IMR-90 (cell line): ENCODE measurements around the gene ABHD17B. TPM values are rescaled to one million over a fixed set of nuclear protein-coding genes. Genes with fewer than 3 reads are reported as not detected.

ENCODE experiments used
- ATAC-seq: fragments of 200-7000 bp; cut with Tn5 transposase; 2 replicates; pipeline ENCODE4 v1.9.1; 2020; ENCODE audit warnings: low read depth, mild to moderate bottlenecking, moderate library complexity
- BruUV-seq: library from RNA; stranded (reverse); fragments of 400-500 nt; replicated peaks from 2 replicates; lab custom pipeline; 2021; lab: Mats Ljungman, UMichigan
- CTCF ChIA-PET: fragments of 300-600 bp; formaldehyde crosslinking; extraction: SDS; loops from one replicate; lab custom pipeline; 2021; ENCODE audit warnings: antibody characterized with exemption; lab: Yijun Ruan, JAX
- POLR2A ChIA-PET: fragments of 300-600 bp; sonication (Branson Sonifier 250); formaldehyde crosslinking; loops from one replicate; lab custom pipeline; 2022; ENCODE audit warnings: antibody characterized with exemption; ENCODE audit not compliant: unreplicated experiment; lab: Charles Lee
- DNase-seq: peaks from one replicate; pipeline ENCODE4 v3.0.0; 2013
- H2AFZ ChIP-seq: replicated peaks from 2 replicates; pipeline ENCODE3; 2013; ENCODE audit warnings: low read length, mild to moderate bottlenecking; ENCODE audit not compliant: poor library complexity
- H2AK5ac ChIP-seq: 2 replicates; pipeline ENCODE4 v1.6.1; 2013; ENCODE audit warnings: low read depth, low read length, inconsistent platforms
- H2AK9ac ChIP-seq: replicated peaks from 2 replicates; pipeline ENCODE3; 2013; ENCODE audit warnings: mild to moderate bottlenecking, low read depth, low read length, moderate library complexity; ENCODE audit not compliant: poor library complexity
- H2BK120ac ChIP-seq: 2 replicates; pipeline ENCODE4 v1.6.1; 2013; ENCODE audit warnings: low read depth, low read length, inconsistent platforms
- H2BK15ac ChIP-seq: 3 replicates; pipeline ENCODE4 v1.6.1; 2013; ENCODE audit warnings: low read depth, low read length, inconsistent platforms
- H2BK20ac ChIP-seq: 2 replicates; pipeline ENCODE4 v1.6.1; 2013; ENCODE audit warnings: low read depth, mild to moderate bottlenecking, inconsistent platforms, low read length, moderate library complexity
- H2BK5ac ChIP-seq: 2 replicates; pipeline ENCODE4 v1.6.1; 2013; ENCODE audit warnings: mild to moderate bottlenecking, low read depth, low read length, inconsistent platforms; ENCODE audit not compliant: poor library complexity, severe bottlenecking
- H3K14ac ChIP-seq: replicated peaks from 2 replicates; pipeline ENCODE4 v1.6.1; 2013; ENCODE audit warnings: low read depth, low read length, inconsistent platforms
- H3K18ac ChIP-seq: 2 replicates; pipeline ENCODE4 v1.6.1; 2013; ENCODE audit warnings: low read depth, low read length, control low read depth
- H3K23ac ChIP-seq: 2 replicates; pipeline ENCODE4 v1.6.1; 2013; ENCODE audit warnings: low read depth, low read length, inconsistent platforms
- H3K27ac ChIP-seq: 2 replicates; pipeline ENCODE4 v1.5.1; 2013; ENCODE audit warnings: mild to moderate bottlenecking, control low read depth, low read length; ENCODE audit not compliant: insufficient read depth
- H3K27me3 ChIP-seq: 2 replicates; pipeline ENCODE4 v1.6.1; 2013; ENCODE audit warnings: low read length; ENCODE audit not compliant: control insufficient read depth, insufficient read depth
- H3K36me3 ChIP-seq: 2 replicates; pipeline ENCODE4 v1.6.1; 2013; ENCODE audit warnings: low read length, mixed read lengths; ENCODE audit not compliant: control insufficient read depth, insufficient read depth
- H3K4ac ChIP-seq: 2 replicates; pipeline ENCODE4 v1.6.1; 2013; ENCODE audit warnings: low read depth, low read length, inconsistent platforms
- H3K4me1 ChIP-seq: 2 replicates; pipeline ENCODE4 v1.6.1; 2013; ENCODE audit warnings: low read length, mixed read lengths; ENCODE audit not compliant: control insufficient read depth, insufficient read depth
- H3K4me2 ChIP-seq: 2 replicates; pipeline ENCODE4 v1.6.1; 2013; ENCODE audit warnings: low read depth, mild to moderate bottlenecking, control low read depth, low read length, moderate library complexity
- H3K4me3 ChIP-seq: 2 replicates; pipeline ENCODE4 v1.5.1; 2013; ENCODE audit warnings: low read depth, mild to moderate bottlenecking, control low read depth, low read length, moderate library complexity; ENCODE audit not compliant: insufficient read depth
- H3K56ac ChIP-seq: 2 replicates; pipeline ENCODE4 v1.6.1; 2013; ENCODE audit warnings: low read length, inconsistent platforms; ENCODE audit not compliant: insufficient read depth; ENCODE audit errors: extremely low read depth
- H3K79me1 ChIP-seq, 2 experiments: 2 replicates each; pipeline ENCODE4 v1.6.1; 2013; ENCODE audit warnings: low read length in 2 of 2, inconsistent platforms in 1 of 2, low read depth in 1 of 2
- H3K9ac ChIP-seq: 2 replicates; pipeline ENCODE4 v1.6.1; 2013; ENCODE audit warnings: low read depth, low read length, control low read depth
- H3K9me1 ChIP-seq: 2 replicates; pipeline ENCODE4 v1.6.1; 2013; ENCODE audit warnings: low read length, inconsistent platforms; ENCODE audit not compliant: insufficient read depth
- H3K9me3 ChIP-seq: 2 replicates; pipeline ENCODE4 v1.6.1; 2013; ENCODE audit warnings: low read length; ENCODE audit not compliant: control insufficient read depth, insufficient read depth
- H4K20me1 ChIP-seq: 2 replicates; pipeline ENCODE4 v1.6.1; 2013; ENCODE audit warnings: low read length, inconsistent platforms; ENCODE audit not compliant: insufficient read depth
- H4K5ac ChIP-seq: 2 replicates; pipeline ENCODE4 v1.6.1; 2013; ENCODE audit warnings: mild to moderate bottlenecking, low read depth, low read length, control low read depth
- H4K8ac ChIP-seq, 2 experiments: 2 replicates each; pipeline ENCODE4 v1.6.1; 2013; ENCODE audit warnings: low read depth in 2 of 2, low read length in 2 of 2, control low read depth in 1 of 2, inconsistent platforms in 1 of 2
- H4K91ac ChIP-seq: 2 replicates; pipeline ENCODE4 v1.6.1; 2013; ENCODE audit warnings: low read depth, low read length, inconsistent platforms; ENCODE audit not compliant: insufficient read depth
- BHLHE40 ChIP-seq: fragments of 150-350 bp; IDR thresholded peaks from 2 replicates; pipeline ENCODE4 v1.6.1; 2016; ENCODE audit warnings: mild to moderate bottlenecking, low read depth, low read length
- CEBPB ChIP-seq: IDR thresholded peaks from 2 replicates; pipeline ENCODE4 v1.6.1; 2012; ENCODE audit warnings: low read depth, low read length, improper control_type of control experiment
- CTCF ChIP-seq: conservative IDR thresholded peaks from 2 replicates; pipeline ENCODE4 v1.5.1; 2012; ENCODE audit warnings: mild to moderate bottlenecking, low read depth, low read length, improper control_type of control experiment
- ELK1 ChIP-seq: fragments of 150-350 bp; IDR thresholded peaks from 2 replicates; pipeline ENCODE4 v1.6.1; 2016; ENCODE audit warnings: low read depth, mild to moderate bottlenecking, low read length, moderate library complexity, borderline replicate concordance
- FOS ChIP-seq: fragments of 150-350 bp; IDR thresholded peaks from 2 replicates; pipeline ENCODE4 v1.6.1; 2016; ENCODE audit warnings: low read depth, low read length
- MAFK ChIP-seq: IDR thresholded peaks from 2 replicates; pipeline ENCODE4 v1.6.1; 2012; ENCODE audit warnings: low read depth, low read length, improper control_type of control experiment
- MAZ ChIP-seq: IDR thresholded peaks from 2 replicates; pipeline ENCODE4 v1.6.1; 2012; ENCODE audit warnings: low read depth, mild to moderate bottlenecking, low read length, improper control_type of control experiment, moderate library complexity, borderline replicate concordance
- MXI1 ChIP-seq: IDR thresholded peaks from 2 replicates; pipeline ENCODE4 v1.6.1; 2012; ENCODE audit warnings: low read depth, mild to moderate bottlenecking, low read length, moderate library complexity, borderline replicate concordance
- NFE2L2 ChIP-seq: fragments of 150-350 bp; IDR thresholded peaks from 2 replicates; pipeline ENCODE4 v1.6.1; 2016; ENCODE audit warnings: low read depth, mild to moderate bottlenecking, low read length
- POLR2A ChIP-seq: IDR thresholded peaks from 2 replicates; pipeline ENCODE4 v1.6.1; 2012; ENCODE audit warnings: mild to moderate bottlenecking, low read depth, low read length
- RAD21 ChIP-seq: IDR thresholded peaks from 2 replicates; pipeline ENCODE4 v1.6.1; 2012; ENCODE audit warnings: low read length, improper control_type of control experiment
- RCOR1 ChIP-seq: IDR thresholded peaks from 2 replicates; pipeline ENCODE4 v1.6.1; 2012; ENCODE audit warnings: mild to moderate bottlenecking, low read length, improper control_type of control experiment; ENCODE audit not compliant: insufficient replicate concordance
- RFX5 ChIP-seq: IDR thresholded peaks from 2 replicates; pipeline ENCODE4 v1.8.0; 2012; ENCODE audit warnings: low read depth, mild to moderate bottlenecking, low read length, moderate library complexity
- SMC3 ChIP-seq: fragments of 150-350 bp; IDR thresholded peaks from 2 replicates; pipeline ENCODE4 v1.6.1; 2016; ENCODE audit warnings: low read depth, mild to moderate bottlenecking, antibody characterized with exemption, low read length, moderate library complexity
- USF2 ChIP-seq: fragments of 150-350 bp; IDR thresholded peaks from 2 replicates; pipeline ENCODE4 v1.6.1; 2017; ENCODE audit warnings: mild to moderate bottlenecking, antibody characterized with exemption, low read length, low read depth
- WGBS, 2 experiments: methylation state at CpG; one replicate each; pipeline versions ENCODE4 v1.1.5 to v1.1.7; 2013; ENCODE audit warnings: missing lambda C conversion rate in 2 of 2; ENCODE audit not compliant: insufficient read length in 1 of 2; ENCODE audit errors: extremely low coverage in 2 of 2; 5-methylcytosine and 5-hydroxymethylcytosine counted together
- dilution Hi-C: fragments of 300-500 bp; cut with HindIII; formaldehyde crosslinking; loops from one replicate; pipeline ENCODE4 v1.14.3; 2018; ENCODE audit warnings: low sequenced_read_pairs; ENCODE audit not compliant: unreplicated experiment
- in situ Hi-C: fragments of 300-500 bp; cut with MboI; formaldehyde crosslinking; loops from 3 replicates; pipeline ENCODE4 v1.14.3; 2019; ENCODE audit warnings: low sequenced_read_pairs, inconsistent platforms, mixed read lengths
- intact Hi-C: fragments of 100-400 bp; cut with micrococcal nuclease; formaldehyde crosslinking; loops from 2 replicates; pipeline ENCODE4 v1.10.0; 2022
- polyA plus RNA-seq, 3 experiments: library from polyadenylated mRNA; depleted of rRNA; stranded (reverse); fragments of >200 nt; gene quantifications; 2 replicates each; pipeline ENCODE4 v1.2.3, GENCODE V29; 2012; ENCODE audit warnings: low replicate concordance in 1 of 3
- total RNA-seq: library from RNA; depleted of rRNA; stranded (reverse); fragments of >200 nt; gene quantifications from 2 replicates; pipeline ENCODE4 v1.2.3, GENCODE V29; 2012

Gene ABHD17B
- total and polyA plus RNA-seq, 2 of the 4 experiments (the other 2 are of a cell fraction) = 7.5 to 16.8 TPM

GRCh38 chr9:71929791-71930440, 18.9 kb upstream of the ABHD17B start:
- peaks cover 11 to 24% of the 10 kb centered on the region in 2 experiments for H3K79me1 ChIP-seq
- no peaks in the 10 kb centered on the region for H3K9me3 ChIP-seq
- H3K27me3 ChIP-seq = no peaks in the 10 kb centered on the region
- dilution Hi-C loops = no loop called here
- no peak overlapping the region for H3K4me2 ChIP-seq
- H3K9me1 ChIP-seq = no peaks in the 10 kb centered on the region
- H4K5ac ChIP-seq = no peak overlapping the region
- H2AFZ ChIP-seq = no peak overlapping the region
- no peak overlapping the region for H3K4me3 ChIP-seq
- no peaks in the 10 kb centered on the region for H3K36me3 ChIP-seq
- DNase-seq = peak; percentile 20
- H2BK15ac ChIP-seq = no peak overlapping the region
- no peaks in the 10 kb centered on the region for H4K20me1 ChIP-seq
- no peak for ATAC-seq
- H3K14ac ChIP-seq = no peak overlapping the region
- BruUV-seq = no TSS peak
- peak overlapping the region; percentile 51 for H2BK5ac ChIP-seq
- ChIA-PET POLR2A (no interaction called here), CTCF (no interaction called here)
- WGBS, 2 experiments = no CpG with 5 or more reads among the region's 2 CpGs
- no peak overlapping the region for H2AK9ac ChIP-seq
- H4K91ac ChIP-seq = no peak overlapping the region
- H2BK20ac ChIP-seq = no peak overlapping the region
- no peak overlapping the region for H3K4ac ChIP-seq
- H3K27ac ChIP-seq = no peak overlapping the region
- H3K56ac ChIP-seq = no peak overlapping the region
- no peak overlapping the region for H2AK5ac ChIP-seq
- H3K4me1 ChIP-seq = peaks cover 2% of the 10 kb centered on the region; the same call in 1 of the 2 replicates
- H3K9ac ChIP-seq = no peak overlapping the region
- TF ChIP-seq MAZ = no peak
- TF ChIP-seq NFE2L2 = no peak
- no peak for TF ChIP-seq RFX5
- no peak for TF ChIP-seq POLR2A
- no peak for TF ChIP-seq CTCF
- no peak for TF ChIP-seq USF2
- TF ChIP-seq BHLHE40 = no peak
- no peak for TF ChIP-seq MXI1
- no peak for TF ChIP-seq RCOR1
- TF ChIP-seq ELK1 = no peak
- TF ChIP-seq CEBPB = no peak
- no peak for TF ChIP-seq SMC3
- no peak for TF ChIP-seq FOS
- TF ChIP-seq MAFK = no peak
- no peak for TF ChIP-seq RAD21
- intact Hi-C loops = no loop called here
- no peak overlapping the region for H3K18ac ChIP-seq
- in situ Hi-C loops = no loop called here
- no peak overlapping the region for H3K23ac ChIP-seq
- no peak overlapping the region for H4K8ac ChIP-seq
- H2BK120ac ChIP-seq = no peak overlapping the region
